HUDEP-2 (cell line): ENCODE results near the gene CETN2.
"Not testable (repeated sequence)": the region's sequence is repeated elsewhere in the genome, so short reads cannot be mapped to it uniquely, and the experiment has no call there.

Experiments
- DNase-seq, 76 experiments: peaks; one replicate each; lab custom pipeline; 2025; ENCODE audit not compliant: unreplicated experiment in 76 of 76; lab: John Stamatoyannopoulos, UW

The CETN2 gene

GRCh38 chrX:152830312-152831305, at the start of gene CETN2, which contains the start of gene NSDHL:
Gene CETN2, minus strand, starts transcription at chrX:152830757. Its CDS starts 47 bp downstream, at chrX:152830710.
Gene NSDHL, plus strand, starts transcription at chrX:152831063. Its CDS starts 15,262 bp downstream, at chrX:152846325.
- peak in 75 of 76 experiments; percentile 13 to 96 (median 90) for DNase-seq

GRCh38 chrX:152878976-152879755, 48.6 kb upstream of the CETN2 start:
- no peak for DNase-seq

- DNase-seq = no peak
Observed at GRCh38 chrX:152876931-152877840, 46.6 kb upstream of the CETN2 start.

- no peak for DNase-seq
Observed at GRCh38 chrX:152873361-152873760, 42.8 kb upstream of the CETN2 start.

- peak in 7 of 76 experiments; percentile 1 to 3 (median 1) for DNase-seq
Observed at GRCh38 chrX:152872522-152872921, 42.0 kb upstream of the CETN2 start.

- DNase-seq = no peak
Observed at GRCh38 chrX:152871260-152871659, 40.7 kb upstream of the CETN2 start.

- no peak for DNase-seq
Observed at GRCh38 chrX:152869972-152870371, 39.4 kb upstream of the CETN2 start.

- DNase-seq = no peak
Observed at GRCh38 chrX:152866386-152866785, 35.8 kb upstream of the CETN2 start.

- DNase-seq = no peak
Observed at GRCh38 chrX:152865232-152865920, 34.8 kb upstream of the CETN2 start.

GRCh38 chrX:152861826-152862225, 31.3 kb upstream of the CETN2 start:
- no peak for DNase-seq

- DNase-seq = no peak
Observed at GRCh38 chrX:152861116-152861515, 30.6 kb upstream of the CETN2 start.

GRCh38 chrX:152853986-152854385, 23.4 kb upstream of the CETN2 start:
- DNase-seq = no peak

- DNase-seq = no peak
Observed at GRCh38 chrX:152850465-152850864, 19.9 kb upstream of the CETN2 start.

- DNase-seq = no peak
Observed at GRCh38 chrX:152847281-152847680, 16.7 kb upstream of the CETN2 start.

- DNase-seq = peak in 43 of 76 experiments; percentile 0 to 58 (median 14)
Observed at GRCh38 chrX:152845618-152846240, 15.2 kb upstream of the CETN2 start.

GRCh38 chrX:152844256-152844655, 13.7 kb upstream of the CETN2 start:
- no peak for DNase-seq

GRCh38 chrX:152843852-152844251, 13.3 kb upstream of the CETN2 start:
- peak in 56 of 76 experiments; percentile 1 to 55 (median 20) for DNase-seq

GRCh38 chrX:152842772-152843338, 12.3 kb upstream of the CETN2 start:
- DNase-seq = no peak

- not testable (repeated sequence) for DNase-seq
Observed at GRCh38 chrX:152835470-152835869, 4.9 kb upstream of the CETN2 start.
